ENCODE data around the gene BDH1. TPM values are rescaled to one million over a fixed set of nuclear protein-coding genes. Genes with fewer than 3 reads are reported as not detected.

BDH1 gene
- total RNA-seq, 1 donor from 2014 or later = 14.1 TPM

DNA sequence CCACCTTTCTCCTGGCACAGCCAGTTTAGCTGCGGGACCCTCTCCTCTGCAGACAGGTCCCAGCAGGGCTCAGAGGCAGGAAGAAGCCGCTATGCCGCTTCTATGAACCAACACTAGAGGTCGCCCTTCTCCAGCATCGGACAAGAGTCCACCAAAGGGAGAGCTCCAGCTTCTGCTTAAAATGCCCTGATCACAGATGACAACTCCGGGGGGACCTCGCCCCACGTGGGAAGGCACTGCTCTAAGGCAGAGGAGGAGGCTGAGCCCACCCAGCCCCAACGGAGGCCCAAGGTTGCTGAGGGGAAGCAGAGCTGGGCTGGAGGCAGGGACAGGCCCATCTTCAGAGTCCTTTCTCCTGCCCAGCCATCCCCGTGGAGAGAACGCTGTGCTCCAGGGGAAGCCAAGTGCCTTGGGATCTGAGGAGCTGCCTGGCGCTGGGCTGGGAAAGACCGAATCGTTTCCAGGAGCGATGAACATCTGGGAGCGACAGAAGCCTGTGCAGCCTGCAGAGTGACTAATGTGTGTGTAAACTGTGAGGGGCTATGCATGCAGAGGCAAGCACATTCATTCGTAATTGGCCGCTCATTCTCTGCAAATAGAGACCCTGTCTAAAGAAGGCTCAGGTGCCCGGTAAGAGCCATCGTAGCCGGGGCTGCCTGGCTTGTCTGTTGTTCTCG, 43.5 kb upstream of the BDH1 start:
- peak; percentile 50 for DNase-seq (ENCODE audit: low read depth)
- peak; percentile 94 for TF ChIP-seq CTCF (IDR thresholded peaks at IDR 0.05; ENCODE audit: insufficient read depth, low read length, poor library complexity, severe bottlenecking)

GRCh38 chr3:197598404-197598980, 42.7 kb upstream of the BDH1 start:
- Histone ChIP-seq H3K27me3 (ENCODE audit: control insufficient read depth, insufficient read depth, low read length) (peaks cover 3% of the 10 kb centered on the region), H3K36me3 (ENCODE audit: control insufficient read depth, insufficient read depth, low read length) (no peaks in the 10 kb centered on the region), H3K4me3 (ENCODE audit: low read depth, low read length) (no peak overlapping the region)
- TF ChIP-seq CTCF (IDR thresholded peaks at IDR 0.05; ENCODE audit: insufficient read depth, low read length, poor library complexity, severe bottlenecking) = no peak
- DNase-seq (ENCODE audit: low read depth) = no peak

More for the DNA sequence above, 43.5 kb upstream of the BDH1 start:
- Histone ChIP-seq H3K27me3 (ENCODE audit: control insufficient read depth, insufficient read depth, low read length) (peaks cover 3% of the 10 kb centered on the region), H3K36me3 (ENCODE audit: control insufficient read depth, insufficient read depth, low read length) (no peaks in the 10 kb centered on the region), H3K4me3 (ENCODE audit: low read depth, low read length) (peak overlapping the region; percentile 25)

DNA sequence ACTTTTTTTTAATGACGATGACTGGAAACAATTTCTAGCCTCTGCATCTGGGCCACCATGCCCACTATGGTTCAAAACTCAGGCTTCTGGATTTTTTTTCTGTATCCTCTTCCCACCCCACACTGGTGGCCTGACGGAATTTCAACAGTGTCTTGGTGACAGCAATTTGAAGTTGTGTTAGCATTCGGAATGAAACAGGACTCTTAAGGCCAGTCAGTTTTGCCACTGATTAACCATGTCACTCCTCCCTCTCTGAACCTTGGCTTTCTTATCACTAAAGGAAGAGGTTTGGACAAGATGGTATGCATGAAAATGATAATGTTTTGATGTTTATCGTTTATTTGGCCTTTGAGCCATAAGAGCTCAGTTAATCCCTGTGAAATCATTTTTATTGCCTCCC, 41.6 kb upstream of the BDH1 start:
- H3K36me3 ChIP-seq (ENCODE audit: control insufficient read depth, insufficient read depth, low read length) = no peaks in the 10 kb centered on the region
- TF ChIP-seq CTCF (IDR thresholded peaks at IDR 0.05; ENCODE audit: insufficient read depth, low read length, poor library complexity, severe bottlenecking) = no peak
- no peak overlapping the region for H3K4me3 ChIP-seq (ENCODE audit: low read depth, low read length)
- DNase-seq (ENCODE audit: low read depth) = no peak
- H3K27me3 ChIP-seq (ENCODE audit: control insufficient read depth, insufficient read depth, low read length) = peaks cover 3% of the 10 kb centered on the region

GRCh38 chr3:197595470-197596185, 39.9 kb upstream of the BDH1 start:
- H3K4me3 ChIP-seq (ENCODE audit: low read depth, low read length) = no peak overlapping the region
- no peak for DNase-seq (ENCODE audit: low read depth)
- H3K27me3 ChIP-seq (ENCODE audit: control insufficient read depth, insufficient read depth, low read length) = peaks cover 3% of the 10 kb centered on the region
- no peaks in the 10 kb centered on the region for H3K36me3 ChIP-seq (ENCODE audit: control insufficient read depth, insufficient read depth, low read length)
- TF ChIP-seq CTCF (IDR thresholded peaks at IDR 0.05; ENCODE audit: insufficient read depth, low read length, poor library complexity, severe bottlenecking) = no peak

GRCh38 chr3:197593046-197593380, 37.2 kb upstream of the BDH1 start:
- H3K4me3 ChIP-seq (ENCODE audit: low read depth, low read length) = no peak overlapping the region
- no peaks in the 10 kb centered on the region for H3K27me3 ChIP-seq (ENCODE audit: control insufficient read depth, insufficient read depth, low read length)
- no peaks in the 10 kb centered on the region for H3K36me3 ChIP-seq (ENCODE audit: control insufficient read depth, insufficient read depth, low read length)
- DNase-seq (ENCODE audit: low read depth) = no peak
- TF ChIP-seq CTCF (IDR thresholded peaks at IDR 0.05; ENCODE audit: insufficient read depth, low read length, poor library complexity, severe bottlenecking) = no peak

All from kidney epithelial cell (primary cell).